ENCODE results near the gene DNAL4. TPM values are rescaled to one million over a fixed set of nuclear protein-coding genes. Genes with fewer than 3 reads are reported as not detected.
"Not testable (repeated sequence)": the region's sequence is repeated elsewhere in the genome, so short reads cannot be mapped to it uniquely, and the experiment has no call there.

DNAL4 gene
- total RNA-seq, 1 donor from 2014 or later = 17.9 TPM

DNA sequence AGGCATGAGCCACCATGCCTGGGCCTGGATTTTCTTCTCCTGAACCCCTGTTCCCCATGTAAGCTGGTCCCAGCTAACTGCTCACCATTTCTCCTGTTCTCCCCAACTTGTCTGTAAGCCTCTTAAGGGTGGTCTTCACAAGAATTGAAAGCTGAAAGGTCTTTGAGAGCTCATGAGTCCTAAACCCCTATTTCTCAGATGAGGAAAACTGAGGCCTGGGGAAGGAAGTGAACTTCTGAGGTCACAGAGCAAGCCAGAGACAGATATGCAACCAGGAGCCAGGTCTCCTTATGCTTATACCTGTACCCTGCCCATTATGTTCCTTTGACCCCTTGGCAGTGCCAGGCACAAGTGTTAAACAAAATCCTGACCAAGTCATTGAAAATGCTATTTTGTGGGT, 33.6 kb upstream of the DNAL4 start:
- no peak for DNase-seq (ENCODE audit: low read depth, low spot score)

DNA sequence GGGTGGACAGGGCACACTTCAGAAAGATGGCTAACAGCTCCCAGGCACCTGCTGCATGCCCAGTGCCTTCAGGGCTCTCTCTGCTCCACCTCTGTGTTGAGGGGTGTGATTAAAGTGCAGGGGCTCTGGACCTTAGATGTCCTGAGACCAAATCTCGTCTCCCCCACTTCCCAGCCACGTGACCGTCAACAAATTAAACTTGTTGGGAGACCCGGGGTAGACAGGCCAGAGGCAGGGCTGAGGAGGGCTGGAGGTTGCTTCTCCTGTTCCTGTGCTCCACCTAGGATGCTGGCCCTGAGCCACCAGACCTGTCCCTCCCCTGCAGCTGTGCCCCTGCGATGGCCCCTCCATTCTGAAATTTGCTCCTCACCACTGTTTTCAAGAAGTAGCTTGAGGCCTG, 32.9 kb upstream of the DNAL4 start:
- DNase-seq (ENCODE audit: low read depth, low spot score) = no peak

DNA sequence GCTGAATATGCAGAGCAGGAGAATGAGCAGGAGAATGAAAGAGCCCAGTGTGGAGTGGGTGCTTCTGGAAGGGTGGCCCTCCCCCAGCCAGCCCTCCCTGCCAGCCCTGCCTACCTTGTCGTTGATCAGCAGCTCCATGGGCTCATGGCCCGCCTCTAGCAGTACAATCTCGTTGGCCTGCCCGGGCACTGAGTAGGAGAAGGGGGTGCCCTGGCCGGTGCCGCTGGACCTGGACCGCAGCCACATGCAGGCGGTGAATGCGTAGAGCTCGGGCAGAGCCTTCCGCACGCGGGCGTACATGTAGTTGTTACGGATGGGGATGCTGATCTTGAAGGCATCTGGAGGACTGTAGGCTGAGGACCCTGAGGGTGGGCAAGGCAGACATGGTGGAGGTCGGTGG, 32.4 kb upstream of the DNAL4 start:
- DNase-seq (ENCODE audit: low read depth, low spot score) = no peak

DNA sequence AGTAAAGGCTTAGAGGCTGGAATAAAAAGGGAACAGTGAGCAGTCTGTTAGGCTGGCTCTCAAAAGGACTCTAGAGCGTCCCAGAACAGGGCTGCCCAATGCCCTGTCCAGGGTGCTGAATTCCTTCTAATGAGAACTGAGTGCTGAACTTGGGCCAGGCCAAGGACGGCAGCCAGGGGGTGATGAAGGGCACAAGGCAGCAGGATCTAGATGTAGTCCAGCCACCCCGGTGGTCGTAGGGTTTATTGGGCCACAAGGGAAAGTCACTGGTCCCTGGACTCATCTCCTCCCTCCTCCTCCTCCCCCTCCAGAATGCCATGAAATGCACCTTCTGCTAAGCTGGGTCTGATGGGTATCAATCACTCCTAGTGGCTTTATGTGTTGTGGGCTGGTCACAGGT, 30.6 kb upstream of the DNAL4 start:
- DNase-seq (ENCODE audit: low read depth, low spot score) = peak; percentile 35

DNA sequence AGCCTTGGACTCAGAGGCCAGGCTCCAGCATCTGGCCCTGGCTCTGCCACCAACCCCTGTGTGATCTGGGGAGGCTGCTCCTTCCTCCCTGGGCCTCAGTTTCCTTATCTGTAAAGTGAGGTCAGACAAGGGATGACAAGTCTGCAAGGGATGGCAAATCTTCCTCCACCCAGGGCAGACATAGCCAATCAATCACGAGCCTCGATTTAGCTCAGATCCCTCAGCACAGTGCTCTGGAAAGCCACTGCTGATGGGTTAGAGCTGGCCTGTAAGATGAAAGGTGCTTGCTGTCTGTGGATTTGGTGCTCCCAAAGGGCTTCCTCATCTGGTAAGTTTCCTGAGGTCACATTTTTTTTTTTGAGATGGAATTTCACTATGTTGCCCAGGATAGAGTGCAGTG, 29.7 kb upstream of the DNAL4 start:
- DNase-seq (ENCODE audit: low read depth, low spot score) = no peak

DNA sequence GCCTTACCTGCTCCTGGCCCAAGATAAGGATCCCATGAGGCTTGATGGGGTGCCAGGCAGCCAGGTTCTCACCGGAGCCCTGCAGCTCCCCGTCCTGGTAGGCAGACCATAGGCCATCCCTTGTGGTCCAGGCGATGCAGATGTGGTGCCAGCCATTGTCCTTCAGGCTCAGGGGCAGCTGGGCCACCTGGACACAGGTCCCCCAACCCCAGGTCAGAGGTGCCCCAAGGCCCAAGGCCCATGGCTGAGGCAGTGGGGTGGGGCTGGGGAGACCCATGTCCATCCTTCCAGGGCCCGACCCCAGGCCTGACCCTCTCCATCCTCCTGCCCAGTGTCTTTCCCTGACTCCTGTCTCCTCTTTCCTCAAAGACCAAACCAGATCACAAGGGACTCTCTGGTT, 29.1 kb upstream of the DNAL4 start:
- DNase-seq (ENCODE audit: low read depth, low spot score) = no peak

DNA sequence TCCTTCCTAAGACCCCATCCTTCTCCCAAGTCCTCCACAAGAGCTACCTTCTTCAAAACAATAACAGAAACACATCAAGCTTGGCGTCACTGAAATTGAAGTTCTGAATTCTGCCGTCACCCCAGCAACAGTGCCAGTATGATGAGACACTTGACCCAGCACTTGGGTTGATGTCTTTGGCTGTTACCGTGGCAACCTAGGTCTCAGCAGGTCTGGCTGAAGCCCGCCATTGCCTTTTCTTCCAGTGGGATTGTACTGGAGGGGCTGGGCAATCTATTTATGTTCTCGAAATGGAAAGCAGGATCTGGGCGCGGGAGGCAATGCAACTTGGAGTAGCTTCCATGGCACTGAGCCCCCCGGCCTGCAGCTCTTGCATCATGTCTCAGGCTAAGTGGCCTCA, 26.1 kb upstream of the DNAL4 start:
- DNase-seq (ENCODE audit: low read depth, low spot score) = no peak

DNA sequence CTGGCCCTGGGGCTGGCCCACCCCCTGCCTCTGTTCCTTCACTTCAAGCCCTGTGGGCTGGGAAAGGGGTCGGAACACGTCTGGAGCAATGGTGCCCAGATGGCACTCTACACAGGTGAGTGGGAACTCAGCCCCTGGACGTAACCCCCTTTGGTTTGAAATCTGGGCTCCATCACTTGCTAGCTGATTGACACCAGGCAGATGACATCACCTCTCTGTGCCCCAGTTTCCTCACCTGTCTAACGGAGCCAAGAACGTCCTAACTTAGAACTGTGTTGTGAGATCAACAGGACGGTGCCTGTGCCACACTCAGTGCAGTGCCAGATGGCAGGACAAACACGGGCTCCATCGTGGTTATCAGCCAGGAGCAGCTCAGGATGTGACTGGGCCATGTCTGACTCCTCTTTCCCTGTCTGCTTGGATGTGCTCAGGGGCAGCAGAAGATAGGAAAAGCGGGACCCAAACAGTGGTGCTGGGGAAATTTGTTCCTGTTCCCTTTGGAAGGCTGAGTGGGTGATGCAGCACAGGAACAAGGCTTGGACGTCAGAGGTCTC, 25.5 kb upstream of the DNAL4 start:
- DNase-seq (ENCODE audit: low read depth, low spot score) = no peak

DNA sequence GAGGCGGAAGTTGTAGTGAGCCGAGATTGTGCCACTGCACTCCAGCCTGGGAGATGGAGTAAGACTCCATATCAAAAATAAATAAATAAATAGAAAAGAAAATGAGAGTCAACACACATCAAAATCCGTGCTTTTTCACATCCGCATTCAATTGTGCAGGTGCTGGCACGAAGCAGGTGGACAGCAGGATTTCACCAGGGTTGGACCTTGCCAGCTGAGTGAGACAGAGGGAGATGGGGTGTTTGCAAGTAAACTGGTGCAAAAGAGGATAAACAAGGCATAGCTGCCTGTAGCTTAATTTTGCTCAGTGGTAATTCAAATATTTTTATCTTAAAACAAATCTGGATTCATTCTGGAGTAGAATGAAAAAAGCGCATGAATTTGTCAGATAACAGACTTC, 23.3 kb upstream of the DNAL4 start:
- DNase-seq (ENCODE audit: low read depth, low spot score) = no peak

DNA sequence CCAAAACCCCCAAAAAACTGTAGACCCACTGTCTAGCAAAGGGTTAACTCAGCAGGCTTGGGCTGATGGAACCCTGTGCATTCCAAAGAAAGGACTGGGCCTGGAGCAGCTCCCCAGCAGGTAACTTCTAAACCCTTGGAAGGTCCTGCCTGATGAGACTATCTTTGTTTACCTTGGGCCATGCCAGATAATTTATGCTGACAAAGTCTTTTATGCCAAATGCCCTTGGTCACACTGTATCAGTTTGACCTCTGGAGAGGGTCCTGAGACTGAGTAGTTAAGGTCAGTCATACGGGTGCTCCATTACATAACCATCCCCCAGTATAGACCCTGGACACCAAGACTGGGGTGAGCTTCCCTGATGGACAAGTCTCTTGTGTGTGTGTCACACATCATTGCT, 21.9 kb upstream of the DNAL4 start:
- no peak for DNase-seq (ENCODE audit: low read depth, low spot score)

DNA sequence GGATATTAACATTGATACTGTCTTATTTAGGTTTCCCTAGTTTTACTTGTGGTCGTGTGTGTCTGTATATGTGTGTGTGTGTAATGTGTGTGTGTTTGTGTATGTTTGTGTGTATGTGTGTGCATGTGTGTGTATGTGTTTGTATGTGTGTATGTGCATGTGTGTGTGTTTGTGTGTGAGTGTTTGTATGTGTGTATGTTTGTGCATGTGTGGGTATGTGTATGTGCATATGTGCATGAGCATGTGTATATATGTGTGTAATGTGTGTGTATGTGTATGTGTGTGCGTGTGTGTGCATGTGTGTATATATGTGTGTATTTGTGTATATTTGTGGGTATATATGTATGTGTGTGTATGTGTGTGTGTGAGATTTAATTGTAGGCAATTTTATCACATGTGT, 17.3 kb upstream of the DNAL4 start:
- no peak for DNase-seq (ENCODE audit: low read depth, low spot score)

DNA sequence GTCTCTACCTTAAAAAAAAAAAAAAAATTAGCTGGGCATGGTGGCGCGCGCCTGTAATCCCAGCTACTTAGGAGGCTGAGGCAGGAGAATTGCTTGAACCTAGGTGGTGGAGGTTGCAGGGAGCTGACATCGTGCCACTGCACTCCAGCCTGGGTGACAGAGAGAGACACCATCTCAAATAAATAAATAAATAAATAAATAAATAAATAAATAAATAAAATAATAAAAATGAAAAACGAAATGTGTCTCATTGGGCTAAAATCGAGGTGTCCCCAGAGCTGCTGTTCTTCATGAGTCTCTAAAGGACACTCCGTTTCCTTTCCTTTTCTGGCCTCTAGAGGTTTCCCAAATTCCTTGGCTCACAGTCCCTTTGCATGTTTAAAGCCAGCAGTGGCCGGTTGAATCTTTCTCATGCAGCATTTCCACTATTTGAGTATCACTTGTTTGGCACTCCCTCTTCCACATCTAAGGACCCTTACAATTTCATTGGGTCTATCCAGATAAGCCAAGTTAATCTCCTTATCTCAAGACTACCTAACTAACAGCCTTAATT, 11.2 kb upstream of the DNAL4 start:
- not testable (repeated sequence) for DNase-seq (ENCODE audit: low read depth, low spot score)

DNA sequence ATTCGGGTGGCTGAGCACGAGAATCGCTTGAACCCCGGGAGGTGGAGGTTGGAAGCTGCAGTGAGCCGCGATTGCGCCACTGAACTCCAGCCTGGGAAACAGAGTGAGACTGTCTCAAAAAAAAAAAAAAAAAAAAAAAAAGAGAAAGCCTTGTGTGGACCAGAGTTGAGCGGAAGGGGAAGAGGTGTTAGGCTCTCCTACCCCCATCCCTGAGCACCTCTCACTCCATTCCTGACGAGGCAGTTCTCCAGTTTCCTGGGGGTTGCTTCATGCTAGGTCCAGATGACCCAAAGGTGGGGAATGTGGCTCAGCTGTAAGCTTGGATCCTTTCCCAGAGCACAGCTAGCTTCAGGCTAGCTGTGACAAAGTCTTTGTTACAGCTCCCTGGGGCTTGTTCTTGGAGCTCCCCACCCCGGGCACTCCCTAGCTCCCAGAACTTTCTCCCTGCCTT, 8.8 kb upstream of the DNAL4 start:
- no peak for DNase-seq (ENCODE audit: low read depth, low spot score)

DNA sequence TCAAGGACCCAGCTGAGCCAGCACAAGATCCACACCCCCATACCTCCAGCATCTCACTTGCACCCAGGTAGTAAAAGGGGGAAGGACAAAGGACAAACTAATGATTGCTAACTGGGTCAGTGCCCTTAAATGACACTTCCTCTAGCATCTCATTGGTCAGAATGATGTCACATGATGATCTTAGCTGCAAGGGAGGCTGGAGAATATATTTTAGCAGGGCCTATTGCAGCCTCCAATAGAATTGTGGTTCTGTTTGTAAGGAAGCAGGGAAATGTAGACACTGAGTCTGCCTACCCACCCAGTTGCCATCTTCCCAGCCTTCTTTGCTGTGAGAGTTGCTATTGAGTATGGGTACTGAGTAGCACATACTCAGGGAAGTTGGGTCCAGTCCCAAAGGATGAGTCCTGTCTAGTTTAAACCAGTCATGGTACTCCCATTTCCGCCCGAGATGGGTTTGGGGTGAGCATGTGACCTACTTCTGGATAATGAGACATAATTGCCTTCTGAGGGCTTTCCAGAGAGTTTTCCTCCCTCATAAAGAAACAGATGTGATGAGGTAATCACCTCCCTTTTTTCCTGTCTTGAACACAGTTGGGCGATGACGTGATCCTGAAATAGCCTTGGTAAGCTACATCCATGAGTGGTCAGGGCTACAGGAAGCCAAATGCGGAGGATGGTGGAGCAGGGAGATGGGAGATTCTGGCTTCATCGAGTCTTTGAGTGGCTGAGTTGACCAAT, 5.5 kb upstream of the DNAL4 start:
- no peak for DNase-seq (ENCODE audit: low read depth, low spot score)

DNA sequence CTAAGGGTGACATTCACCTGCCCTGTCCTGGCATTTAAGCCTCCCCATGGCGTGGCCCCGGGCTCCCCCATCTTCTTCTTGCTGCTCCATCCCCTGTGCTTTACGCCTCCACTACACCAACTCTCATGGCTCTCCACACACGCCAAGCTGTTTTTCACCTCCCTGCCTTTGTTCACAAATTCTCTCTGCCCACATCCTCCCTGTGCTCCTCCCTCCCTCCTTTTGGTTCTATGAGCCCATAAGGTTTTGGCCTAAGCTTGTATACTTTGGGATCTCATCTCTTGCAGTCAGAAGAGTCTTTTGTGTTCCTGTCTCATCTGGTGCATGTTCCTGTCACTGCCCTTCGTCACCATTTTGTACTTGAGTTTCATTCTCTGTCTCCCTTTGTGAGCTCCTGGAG, 4.6 kb upstream of the DNAL4 start:
- no peak for DNase-seq (ENCODE audit: low read depth, low spot score)

DNA sequence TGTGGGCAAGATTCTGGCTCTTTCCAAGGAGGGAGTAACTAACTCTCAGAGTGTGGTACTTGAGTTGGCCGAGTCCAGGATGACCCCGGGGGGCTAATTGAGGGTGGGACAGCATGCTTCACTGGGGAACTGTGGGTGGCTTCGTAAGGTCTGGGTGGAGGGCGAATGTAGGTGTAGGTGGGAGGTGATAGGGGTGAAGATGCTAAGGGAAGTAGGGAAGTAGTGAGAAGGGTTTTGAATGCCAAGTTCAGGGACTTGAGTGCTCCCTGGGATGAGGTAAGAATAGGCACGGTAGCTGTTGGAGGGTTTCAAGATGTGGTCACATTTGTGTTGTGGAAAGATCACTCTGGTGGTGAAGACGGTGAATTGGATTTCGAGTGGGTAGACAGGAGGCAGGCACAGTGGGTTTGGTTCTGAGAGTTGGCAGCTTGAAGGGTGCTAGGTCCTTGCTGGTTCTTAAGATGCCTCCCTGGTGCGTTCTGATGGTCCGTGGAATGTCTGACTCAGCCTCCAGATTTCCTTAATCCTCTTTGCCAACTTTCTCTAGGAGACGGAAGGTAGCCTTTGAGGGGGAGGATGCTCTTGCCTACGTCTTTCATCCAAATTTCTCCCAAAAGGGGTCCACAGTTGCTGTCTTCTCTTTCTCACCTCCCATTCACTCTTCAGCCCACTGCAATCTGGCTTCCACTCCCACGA, 2.5 kb upstream of the DNAL4 start:
- no peak for DNase-seq (ENCODE audit: low read depth, low spot score)

DNA sequence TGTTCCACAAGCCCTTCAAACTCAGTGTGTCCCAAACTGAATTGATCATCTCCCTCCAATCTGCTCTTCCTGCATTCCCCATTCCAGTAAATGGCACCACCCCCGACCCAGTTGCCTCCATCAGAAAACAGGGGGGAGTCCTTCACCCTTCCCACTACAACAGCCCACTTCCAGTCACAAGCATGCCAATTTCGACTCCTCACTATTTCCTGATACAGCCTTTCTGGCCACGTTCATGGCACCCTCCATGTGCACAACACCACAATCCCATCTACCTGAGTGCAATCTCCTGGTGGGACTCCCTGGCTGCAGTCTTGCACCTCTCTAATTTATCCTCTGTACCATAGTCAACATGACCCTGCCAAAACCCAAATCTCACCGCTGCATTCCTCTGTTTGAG, 1.6 kb upstream of the DNAL4 start:
- DNase-seq (ENCODE audit: low read depth, low spot score) = no peak

DNA sequence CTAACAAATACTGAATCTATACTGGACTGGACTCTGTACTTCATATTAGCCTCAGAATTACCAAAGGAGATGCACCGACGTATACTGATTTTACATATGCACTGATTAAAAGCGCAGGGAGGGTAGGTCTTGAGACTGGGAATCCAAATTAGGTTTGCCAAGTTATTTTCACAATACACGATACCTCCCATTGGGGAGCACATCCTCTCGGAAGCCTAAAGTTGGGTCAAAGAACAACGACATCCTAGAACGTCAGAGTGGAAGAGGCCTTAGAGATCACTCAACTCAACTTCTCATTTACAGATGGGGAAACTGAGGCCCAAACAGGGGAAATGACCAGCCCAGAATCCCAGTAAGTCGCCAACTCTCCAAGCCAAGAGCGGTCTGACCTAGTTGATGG, 626 bp downstream of the DNAL4 start:
- no peak for DNase-seq (ENCODE audit: low read depth, low spot score)

DNA sequence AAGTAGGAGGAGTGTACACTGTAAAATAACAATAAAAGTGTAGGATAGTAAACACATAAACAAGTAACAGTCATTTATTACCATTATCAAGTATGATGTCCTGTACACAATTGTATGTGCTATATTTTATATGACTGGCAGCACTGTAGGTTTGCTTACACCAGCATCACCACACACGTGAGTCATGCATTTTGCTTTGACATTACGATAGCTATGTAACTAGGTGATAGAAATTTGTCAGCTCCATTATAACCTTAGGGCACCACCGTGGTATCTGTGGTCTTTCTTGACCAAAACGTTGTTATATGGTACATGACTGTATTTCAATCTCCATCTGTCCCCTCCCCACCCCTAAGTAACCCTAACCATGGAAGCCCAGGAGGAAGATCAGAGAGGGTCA, 1.1 kb downstream of the DNAL4 start:
- no peak for DNase-seq (ENCODE audit: low read depth, low spot score)

DNA sequence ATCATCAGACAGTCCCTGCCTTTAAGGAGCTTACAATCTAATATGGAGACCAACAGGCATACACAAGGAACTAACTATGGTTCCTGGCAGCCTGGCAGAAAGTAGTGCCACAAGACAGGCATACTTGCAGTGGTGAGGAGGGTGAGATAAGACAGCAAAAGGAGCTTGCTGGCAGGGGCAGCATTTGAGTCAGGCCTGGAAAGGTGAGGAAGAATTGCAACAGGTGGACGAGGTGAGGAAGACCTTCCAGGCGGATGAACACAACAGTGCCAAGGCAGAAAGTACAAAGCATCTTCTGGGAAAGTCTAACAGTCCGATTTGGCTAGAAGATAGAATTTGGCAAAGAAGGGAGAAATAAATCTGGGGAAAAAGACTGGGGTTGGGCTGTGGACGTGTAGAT, 4.3 kb downstream of the DNAL4 start:
- DNase-seq (ENCODE audit: low read depth, low spot score) = no peak

DNA sequence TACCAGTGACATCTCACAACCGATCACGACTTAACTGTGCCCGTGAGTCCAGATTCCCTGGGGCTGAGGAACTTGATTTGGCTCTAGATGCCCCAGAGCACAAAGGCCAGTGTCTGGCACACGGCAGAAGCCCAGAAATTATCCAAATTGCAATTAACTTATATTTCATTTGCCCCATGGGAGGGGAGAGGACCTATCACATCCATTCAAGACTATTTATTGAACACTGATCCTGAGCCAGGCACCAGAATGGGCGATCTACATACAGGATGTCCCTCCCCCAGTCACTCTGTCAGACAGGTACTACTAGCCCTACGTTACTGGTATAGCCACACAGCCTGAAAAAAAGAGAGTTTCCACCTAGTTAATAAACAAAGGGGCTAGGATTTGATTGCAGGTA, 5.1 kb downstream of the DNAL4 start:
- DNase-seq (ENCODE audit: low read depth, low spot score) = no peak

DNA sequence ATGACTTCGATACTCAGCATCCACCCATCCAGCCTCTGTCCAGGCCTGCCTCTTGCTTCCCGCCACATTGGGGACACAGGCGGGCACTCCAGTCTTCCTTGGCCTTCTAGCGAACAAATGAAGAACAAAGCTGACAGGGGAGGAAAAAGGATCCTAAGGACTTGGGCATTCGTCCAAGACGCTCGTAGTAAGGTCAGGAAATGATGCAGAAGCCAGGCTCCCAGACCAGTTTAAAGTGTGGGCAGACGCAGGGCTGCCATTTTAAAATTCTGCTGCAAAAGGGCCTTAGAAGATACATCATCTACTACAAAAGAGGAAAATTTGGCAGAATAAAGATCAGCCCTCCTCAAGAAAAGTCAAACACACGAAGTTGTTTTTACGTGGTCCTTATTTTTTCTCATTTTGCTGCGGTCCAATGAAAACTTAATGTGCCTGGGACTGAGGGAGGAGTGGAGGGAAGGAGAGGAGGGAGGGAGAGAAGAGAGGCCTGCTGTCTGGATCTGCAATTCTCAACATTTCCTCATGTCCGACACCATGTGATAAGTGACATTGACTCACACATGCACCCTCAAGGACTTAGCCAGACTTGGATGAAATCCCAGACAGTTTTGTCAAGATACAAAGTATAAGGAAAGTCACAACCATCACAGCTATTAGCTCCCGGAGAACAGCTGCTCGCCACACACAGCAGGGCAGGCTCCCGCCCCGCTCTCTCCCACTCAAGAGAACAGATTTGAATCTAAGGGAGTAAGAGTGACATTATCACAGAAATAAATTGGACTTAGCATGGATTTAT, 5.7 kb downstream of the DNAL4 start:
- DNase-seq (ENCODE audit: low read depth, low spot score) = peak; percentile 60
